ENCODE results near the gene SEC22A. TPM values are rescaled to one million over a fixed set of nuclear protein-coding genes. Genes with fewer than 3 reads are reported as not detected.

SEC22A gene
- total and polyA plus RNA-seq, 10 of the 15 experiments (the other 5 are each of a cell fraction or from before 2014, with no cell fraction given) = 19.3 to 70.3 (median 36.7) TPM

GRCh38 chr3:123186695-123187094, 15.0 kb upstream of the SEC22A start (continued):
- TF ChIP-seq NR2C1 (IDR thresholded peaks at IDR 0.05) (no peak), POU2F2 (IDR thresholded peaks at IDR 0.05; ENCODE audit: borderline replicate concordance, low read depth, low read length) (no peak)

- Histone ChIP-seq H3K27me3 (replicated peaks in 1 of 2; ENCODE audit: control insufficient read depth in 2 of 2, insufficient read depth in 2 of 2, low read length in 1 of 2) (no peaks in the 10 kb centered on the region), H3K4me2 (ENCODE audit: control insufficient read depth, insufficient read depth) (no peak overlapping the region), H3K27ac (ENCODE audit: control insufficient read depth, insufficient read depth) (no peak overlapping the region), H3K4me3 (no peak overlapping the region), H3K9me3 (replicated peaks; ENCODE audit: control insufficient read depth, insufficient read depth, low read length) (no peaks in the 10 kb centered on the region), H3K36me3 (ENCODE audit: control insufficient read depth in 2 of 2, insufficient read depth in 2 of 2, low read length in 1 of 2) (no peaks in the 10 kb centered on the region), H2AFZ (ENCODE audit: control insufficient read depth, low read depth, low read length) (no peak overlapping the region), H4K20me1 (ENCODE audit: control insufficient read depth, insufficient read depth) (no peaks in the 10 kb centered on the region), H3K9ac (ENCODE audit: control insufficient read depth, insufficient read depth, low read length) (no peak overlapping the region), H3K4me1 (ENCODE audit: control insufficient read depth, insufficient read depth, low read length) (no peaks in the 10 kb centered on the region), H3K79me2 (ENCODE audit: control insufficient read depth, insufficient read depth, low read length) (no peaks in the 10 kb centered on the region)
- 89% methylated on average over 6 of the region's 6 CpGs for WGBS (ENCODE audit: insufficient coverage, insufficient replicate concordance, low lambda C conversion rate, missing lambda C conversion rate)
- ChIA-PET SMC1A (ENCODE audit: uncharacterized antibody, unreplicated experiment) (no interaction called here), RAD21 (ENCODE audit: unreplicated experiment) (no interaction called here), CTCF (no interaction called here), POLR2A (no interaction called here)
- FAIRE-seq (no peak), ATAC-seq (no peak), DNase-seq (ENCODE audit: low read depth, low spot score) (no peak)
- in situ Hi-C loops (cut with MboI) = no loop called here
- BruUV-seq (replicated peaks) = no TSS peak
- intact Hi-C loops (cut with micrococcal nuclease; ENCODE audit: unreplicated experiment) = no loop called here
- no peak for TF ChIP-seq MEF2A (IDR thresholded peaks at IDR 0.05; ENCODE audit: insufficient read depth, low read depth, low read length)
- no peak for TF ChIP-seq CBX5 (IDR thresholded peaks at IDR 0.05; ENCODE audit: low read depth)
- TF ChIP-seq SREBF1 (IDR thresholded peaks at IDR 0.05; ENCODE audit: low read length) = no peak
Measured at GRCh38 chr3:123188058-123188457, 13.7 kb upstream of the SEC22A start.

DNA sequence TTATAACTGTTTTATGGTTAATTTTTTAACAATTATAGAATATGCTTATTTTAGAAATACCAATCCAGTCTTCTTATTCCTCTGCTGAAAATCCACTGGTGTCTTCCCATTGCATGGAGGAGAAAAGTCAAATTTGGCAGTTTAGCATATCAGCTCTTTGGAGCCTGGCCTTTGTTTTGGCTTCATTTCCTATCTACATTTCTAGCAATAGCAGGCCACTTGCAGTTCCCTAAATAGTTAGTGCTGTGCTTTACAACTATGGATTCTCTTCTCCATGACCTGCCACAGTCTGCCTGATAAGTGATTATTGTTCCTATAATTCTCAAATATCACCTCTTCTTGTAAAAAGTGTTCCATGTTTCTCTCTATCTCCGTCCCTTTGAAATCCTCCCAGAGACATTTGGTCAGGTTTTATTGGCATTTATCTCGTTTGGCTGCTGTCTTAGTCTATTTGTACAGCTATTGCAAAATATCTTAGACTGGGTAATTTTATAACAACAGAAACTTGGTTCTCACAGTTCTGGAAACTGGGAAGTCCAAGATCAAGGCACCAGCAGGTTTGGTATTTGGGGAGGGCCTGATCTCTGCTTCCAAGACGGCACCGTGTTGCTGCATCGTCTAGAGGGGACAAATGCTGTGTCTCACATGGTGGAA, 8.2 kb upstream of the SEC22A start:
- 84% methylated on average over 5 of the region's 5 CpGs for whole genome bisulfite sequencing (ENCODE audit: insufficient coverage, insufficient replicate concordance, low lambda C conversion rate, missing lambda C conversion rate)
- CTCF ChIA-PET = no interaction called here
- ATAC-seq (no peak), FAIRE-seq (no peak), DNase-seq (ENCODE audit: low read depth, low spot score) (no peak)
- intact Hi-C loops (cut with micrococcal nuclease; ENCODE audit: unreplicated experiment) (no loop called here), in situ Hi-C loops (cut with MboI) (no loop called here)
- BruUV-seq (replicated peaks) = no TSS peak
- Histone ChIP-seq H3K9me3 (replicated peaks; ENCODE audit: control insufficient read depth, insufficient read depth, low read length) (no peaks in the 10 kb centered on the region), H3K36me3 (ENCODE audit: control insufficient read depth in 2 of 2, insufficient read depth in 2 of 2, low read length in 1 of 2) (no peaks in the 10 kb centered on the region), H3K79me2 (ENCODE audit: control insufficient read depth, insufficient read depth, low read length) (no peaks in the 10 kb centered on the region), H3K4me1 (ENCODE audit: control insufficient read depth, insufficient read depth, low read length) (no peaks in the 10 kb centered on the region), H3K27ac (ENCODE audit: control insufficient read depth, insufficient read depth) (no peak overlapping the region), H3K27me3 (replicated peaks in 1 of 2; ENCODE audit: control insufficient read depth in 2 of 2, insufficient read depth in 2 of 2, low read length in 1 of 2) (no peaks in the 10 kb centered on the region), H2AFZ (ENCODE audit: control insufficient read depth, low read depth, low read length) (no peak overlapping the region), H3K4me3 (no peak overlapping the region), H4K20me1 (ENCODE audit: control insufficient read depth, insufficient read depth) (no peaks in the 10 kb centered on the region), H3K4me2 (ENCODE audit: control insufficient read depth, insufficient read depth) (no peak overlapping the region), H3K9ac (ENCODE audit: control insufficient read depth, insufficient read depth, low read length) (no peak overlapping the region)
- no peak for TF ChIP-seq RUNX3 (IDR thresholded peaks at IDR 0.05; ENCODE audit: low read length)
- SMC1A ChIA-PET (ENCODE audit: uncharacterized antibody, unreplicated experiment) = interaction anchor here (0.7 to 1.0 kb wide), 2 partner anchors 16 to 34 kb away, joined by 3 read pairs; no protein-coding TSS in a partner anchor
- RAD21 ChIA-PET (ENCODE audit: unreplicated experiment) = no interaction called here
- POLR2A ChIA-PET = no interaction called here

All from GM12878 (cell line).